H1 (cell line): ENCODE data around the gene HMGCLL1. TPM values are rescaled to one million over a fixed set of nuclear protein-coding genes. Genes with fewer than 3 reads are reported as not detected.

Source experiments
- CTCF ChIA-PET: fragments of 300-600 bp; sonication (Branson Sonifier 250); formaldehyde crosslinking; loops from one replicate; lab custom pipeline; 2021; ENCODE audit not compliant: partially characterized antibody; lab: Charles Lee
- POLR2A ChIA-PET: fragments of 300-600 bp; sonication (Branson Sonifier 250); formaldehyde crosslinking; loops from one replicate; lab custom pipeline; 2021; ENCODE audit warnings: inconsistent platforms; ENCODE audit not compliant: partially characterized antibody; lab: Charles Lee
- DNase-seq, 2 experiments: peaks; one replicate each; pipeline versions ENCODE4 v3.0.0 to v3.0.0-alpha.2; 2010 to 2022; ENCODE audit warnings: low spot score in 2 of 2, low read depth in 1 of 2, mixed read lengths in 1 of 2
- FAIRE-seq: peaks from 2 replicates; lab custom pipeline; 2011; peaks lifted over from hg19 to GRCh38; lab: Jason Lieb, UNC
- H2AFZ ChIP-seq: 2 replicates; pipeline ENCODE4 v1.8.1; 2012; ENCODE audit warnings: low read length, inconsistent platforms
- H2AK5ac ChIP-seq: 2 replicates; pipeline ENCODE4 v1.6.1; 2013; ENCODE audit warnings: low read depth, low read length
- H2BK120ac ChIP-seq: replicated peaks from 2 replicates; pipeline ENCODE3; 2013; ENCODE audit warnings: low read depth, low read length, inconsistent platforms
- H2BK12ac ChIP-seq: 2 replicates; pipeline ENCODE4 v1.6.1; 2013; ENCODE audit warnings: low read depth, low read length
- H2BK15ac ChIP-seq: 2 replicates; pipeline ENCODE4 v1.6.1; 2013; ENCODE audit warnings: low read length
- H2BK20ac ChIP-seq: 2 replicates; pipeline ENCODE4 v1.6.1; 2013; ENCODE audit warnings: low read length
- H2BK5ac ChIP-seq: 2 replicates; pipeline ENCODE4 v1.6.1; 2013; ENCODE audit warnings: low read depth, low read length
- H3K14ac ChIP-seq: 2 replicates; pipeline ENCODE4 v1.6.1; 2013; ENCODE audit warnings: inconsistent platforms; ENCODE audit not compliant: insufficient read length
- H3K18ac ChIP-seq: 2 replicates; pipeline ENCODE4 v1.6.1; 2013; ENCODE audit warnings: low read length; ENCODE audit errors: extremely low read depth
- H3K23ac ChIP-seq: 2 replicates; pipeline ENCODE4 v1.6.1; 2013; ENCODE audit warnings: inconsistent platforms; ENCODE audit not compliant: insufficient read length
- H3K23me2 ChIP-seq: 2 replicates; pipeline ENCODE4 v1.6.1; 2013; ENCODE audit warnings: low read depth, low read length
- H3K27ac ChIP-seq: 2 replicates; pipeline ENCODE4 v1.6.1; 2011; ENCODE audit warnings: low read depth, low read length, inconsistent platforms
- H3K27me3 ChIP-seq, 4 experiments: replicated peaks in 1 of 4; 1 replicate in 1 of 4; 2 replicates in 3 of 4; pipeline versions ENCODE4 v1.6.1 to v1.8.1; 2011 to 2013; ENCODE audit warnings: low read length in 3 of 4, mild to moderate bottlenecking in 3 of 4, inconsistent platforms in 2 of 4, mixed read lengths in 2 of 4, moderate library complexity in 1 of 4; ENCODE audit not compliant: control insufficient read depth in 3 of 4, insufficient read depth in 3 of 4; ENCODE audit errors: extremely low read depth in 1 of 4
- H3K36me3 ChIP-seq, 4 experiments: 2 replicates each; pipeline versions ENCODE4 v1.6.1 to v1.8.1; 2011 to 2013; ENCODE audit warnings: mild to moderate bottlenecking in 4 of 4, low read length in 3 of 4, moderate library complexity in 2 of 4, control low read depth in 1 of 4, inconsistent platforms in 1 of 4; ENCODE audit not compliant: insufficient read depth in 4 of 4, control insufficient read depth in 2 of 4
- H3K4ac ChIP-seq: replicated peaks from 2 replicates; pipeline ENCODE3; 2013; ENCODE audit warnings: low read length, low read depth, mixed read lengths, inconsistent platforms; ENCODE audit not compliant: insufficient read length
- H3K4me1 ChIP-seq, 4 experiments: replicated peaks in 1 of 4; 1 replicate in 1 of 4; 2 replicates in 3 of 4; pipeline versions ENCODE4 v1.6.1 to v1.8.1; 2011 to 2013; ENCODE audit warnings: low read length in 3 of 4, inconsistent platforms in 2 of 4, mixed read lengths in 1 of 4; ENCODE audit not compliant: insufficient read depth in 4 of 4, control insufficient read depth in 3 of 4
- H3K4me2 ChIP-seq, 2 experiments: 2 replicates each; pipeline versions ENCODE4 v1.6.1 to v1.8.1; 2011 to 2013; ENCODE audit warnings: low read depth in 2 of 2, low read length in 2 of 2, control low read depth in 1 of 2, inconsistent platforms in 1 of 2, mild to moderate bottlenecking in 1 of 2; ENCODE audit not compliant: insufficient read depth in 1 of 2
- H3K4me3 ChIP-seq, 4 experiments: fragments of 200-600, 300-600 bp in 1 of 4; sonication (generic), shearing (Covaris generic), sonication (Bioruptor Twin) in 1 of 4; 2 replicates each; pipeline versions ENCODE4 v1.5.1 to v1.8.1; 2011 to 2016; ENCODE audit warnings: low read length in 4 of 4, low read depth in 3 of 4, control low read depth in 2 of 4, inconsistent platforms in 2 of 4, mild to moderate bottlenecking in 2 of 4, mixed read lengths in 1 of 4, moderate library complexity in 1 of 4; ENCODE audit not compliant: insufficient read depth in 2 of 4; ENCODE audit errors: extremely low read depth in 1 of 4
- H3K56ac ChIP-seq: replicated peaks from 2 replicates; pipeline ENCODE3; 2013; ENCODE audit warnings: low read depth, mild to moderate bottlenecking, mixed read lengths, low read length, inconsistent platforms; ENCODE audit not compliant: insufficient read length
- H3K79me1 ChIP-seq: 2 replicates; pipeline ENCODE4 v1.6.1; 2013; ENCODE audit warnings: low read depth, low read length, control low read depth
- H3K79me2 ChIP-seq, 2 experiments: 2 replicates each; pipeline versions ENCODE4 v1.6.1 to v1.8.1; 2012 to 2013; ENCODE audit warnings: low read length in 2 of 2, mild to moderate bottlenecking in 2 of 2, inconsistent platforms in 1 of 2; ENCODE audit not compliant: insufficient read depth in 2 of 2, control insufficient read depth in 1 of 2
- H3K9ac ChIP-seq, 4 experiments: replicated peaks in 1 of 4; 1 replicate in 1 of 4; 2 replicates in 3 of 4; pipeline versions ENCODE4 v1.6.1 to v1.8.1; 2011 to 2013; ENCODE audit warnings: low read depth in 3 of 4, low read length in 3 of 4, control low read depth in 2 of 4, mild to moderate bottlenecking in 2 of 4, moderate library complexity in 2 of 4, inconsistent platforms in 1 of 4; ENCODE audit errors: extremely low read depth in 1 of 4
- H3K9me3 ChIP-seq, 2 experiments: 2 replicates each; pipeline versions ENCODE4 v1.6.1 to v1.8.1; 2012 to 2013; ENCODE audit warnings: mild to moderate bottlenecking in 2 of 2, moderate library complexity in 2 of 2, control low read depth in 1 of 2, inconsistent platforms in 1 of 2, low read depth in 1 of 2, low read length in 1 of 2, mixed read lengths in 1 of 2; ENCODE audit not compliant: insufficient read depth in 2 of 2
- H4K20me1 ChIP-seq, 2 experiments: replicated peaks in 1 of 2; 2 replicates each; pipeline versions ENCODE3 to v1.8.1; 2011 to 2013; ENCODE audit warnings: inconsistent platforms in 2 of 2, low read length in 2 of 2, mild to moderate bottlenecking in 1 of 2; ENCODE audit not compliant: insufficient read depth in 2 of 2, control insufficient read depth in 1 of 2
- H4K5ac ChIP-seq: 2 replicates; pipeline ENCODE4 v1.6.1; 2013; ENCODE audit warnings: low read length, low read depth, mixed read lengths, inconsistent platforms; ENCODE audit not compliant: insufficient read length
- H4K8ac ChIP-seq: 2 replicates; pipeline ENCODE4 v1.8.0; 2013; ENCODE audit warnings: mild to moderate bottlenecking, moderate library complexity, low read length, inconsistent platforms; ENCODE audit not compliant: insufficient read depth; ENCODE audit errors: extremely low read depth
- H4K91ac ChIP-seq: replicated peaks from 2 replicates; pipeline ENCODE3; 2013; ENCODE audit warnings: low read length, mixed read lengths, inconsistent platforms; ENCODE audit not compliant: insufficient read length
- CHD2 ChIP-seq: IDR thresholded peaks from 2 replicates; pipeline ENCODE4 v1.6.1; 2012; ENCODE audit warnings: low read length, improper control_type of control experiment
- EZH2 ChIP-seq: fragments of 200-600 bp; sonication (generic); IDR thresholded peaks from 2 replicates; pipeline ENCODE4 v1.7.1; 2012; ENCODE audit warnings: low read depth, mild to moderate bottlenecking, moderate library complexity, low read length, inconsistent platforms; ENCODE audit not compliant: severe bottlenecking
- JUN ChIP-seq: IDR thresholded peaks from 2 replicates; pipeline ENCODE4 v1.6.1; 2011; ENCODE audit warnings: low read depth, mild to moderate bottlenecking, improper control_type of control experiment, low read length
- KDM4A ChIP-seq: IDR thresholded peaks from one replicate; pipeline ENCODE4 v1.7.1; 2012; ENCODE audit warnings: low read depth, mild to moderate bottlenecking, moderate library complexity, low read length, inconsistent platforms; ENCODE audit not compliant: severe bottlenecking
- WGBS, 2 experiments: shearing (Covaris generic) in 1 of 2; methylation state at CpG; one replicate each; pipeline versions ENCODE4 v1.1.6 to v1.1.7; 2013 to 2015; ENCODE audit warnings: low lambda C conversion rate in 2 of 2, mixed read lengths in 2 of 2, inconsistent platforms in 1 of 2, low coverage in 1 of 2, missing lambda C conversion rate in 1 of 2; ENCODE audit not compliant: insufficient replicate concordance in 2 of 2, insufficient coverage in 1 of 2, insufficient read length in 1 of 2; ENCODE audit errors: extremely low coverage in 1 of 2, missing lambda C conversion rate in 1 of 2; 5-methylcytosine and 5-hydroxymethylcytosine counted together
- polyA plus RNA-seq, 7 experiments: library from polyadenylated mRNA; depleted of rRNA in 3 of 7; stranded (reverse) in 5 of 7; unstranded in 2 of 7; fragments of >200 nt in 5 of 7; fragments of 200-250 nt in 2 of 7; gene quantifications; 1 replicate in 5 of 7; 2 replicates in 1 of 7; 4 replicates in 1 of 7; pipeline versions ENCODE4 v1.2.1 to v1.2.3, GENCODE V29; 2011 to 2013; ENCODE audit warnings: missing spikeins in 2 of 7, mixed read lengths in 2 of 7
- total RNA-seq: library from RNA; stranded (reverse); fragmentation: NEBNext Ultra II Directional; extraction: Animal tissue kit (Norgen Biotek cat#: 25700); gene quantifications from 2 replicates; pipeline ENCODE4 v1.2.1, GENCODE V29; 2021

The HMGCLL1 gene
- total and polyA plus RNA-seq, 2 of the 8 experiments (the other 6 are each of a cell fraction or from before 2014, with no cell fraction given), result 0.06 to 0.41 TPM

DNA sequence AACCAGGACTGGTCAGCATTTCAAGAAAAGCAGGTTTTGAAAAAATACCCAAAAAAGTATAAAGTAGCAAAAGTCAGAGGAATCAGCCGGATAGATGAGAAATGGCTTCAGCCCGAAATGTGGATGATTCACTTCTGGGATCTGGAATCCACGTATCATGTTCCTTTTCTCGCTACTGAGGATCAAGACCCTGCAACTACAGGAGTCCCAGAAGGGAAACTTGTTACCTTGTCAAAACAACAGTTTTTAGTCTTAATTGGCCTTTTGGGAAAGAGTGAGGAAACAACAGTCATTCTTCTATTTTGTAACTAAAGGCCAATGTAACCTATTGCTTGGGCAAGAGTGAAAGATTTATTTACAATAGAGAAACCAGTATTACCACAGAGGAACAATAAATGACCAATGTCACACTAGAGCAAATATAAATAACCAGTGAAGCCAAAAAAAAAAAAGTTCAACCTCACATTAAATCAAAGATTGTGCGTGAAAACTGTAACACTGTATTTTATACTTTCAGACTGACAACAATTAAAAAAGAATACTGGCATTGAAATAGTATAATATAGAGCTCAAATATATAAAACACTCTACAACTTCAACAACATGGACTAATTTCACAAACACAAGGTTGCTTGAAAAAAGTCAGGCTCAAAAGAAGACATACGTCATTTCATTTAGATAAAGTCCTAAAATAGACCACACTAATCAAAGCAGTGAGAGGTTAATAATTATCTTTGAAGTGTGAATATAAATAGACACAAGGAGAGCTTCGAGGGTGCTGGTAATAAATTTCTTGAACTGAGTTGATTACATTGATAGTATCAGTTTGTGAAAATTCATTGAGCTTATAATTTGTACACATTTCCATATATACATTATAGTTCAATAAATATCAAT, 135.5 kb downstream of the HMGCLL1 start:
- POLR2A ChIA-PET, result no interaction called here
- H2BK120ac ChIP-seq, result no peak overlapping the region

More for the DNA sequence above, 135.5 kb downstream of the HMGCLL1 start:
- no peak overlapping the region for H3K4ac ChIP-seq
- H3K27me3 ChIP-seq, result no peaks in the 10 kb centered on the region
- H3K23me2 ChIP-seq, result no peaks in the 10 kb centered on the region
- H2AFZ ChIP-seq, result no peak overlapping the region
- H3K4me3 ChIP-seq, result no peak overlapping the region
- TF ChIP-seq EZH2, result no peak
- TF ChIP-seq CHD2, result no peak
- no peak for TF ChIP-seq JUN
- no peak for TF ChIP-seq KDM4A
- TF ChIP-seq, all 59 proteins: peak for 0
- no peaks in the 10 kb centered on the region for H4K20me1 ChIP-seq
- no peak for DNase-seq
- H3K79me2 ChIP-seq, result no peaks in the 10 kb centered on the region
- H3K56ac ChIP-seq, result no peak overlapping the region
- no peak overlapping the region for H4K8ac ChIP-seq
- no peak overlapping the region for H3K14ac ChIP-seq
- H3K9ac ChIP-seq, result no peak overlapping the region; a peak in 1 of 7 replicates
- no peak overlapping the region for H2BK20ac ChIP-seq
- FAIRE-seq, result no peak
- no peaks in the 10 kb centered on the region for H3K4me1 ChIP-seq
- CTCF ChIA-PET, result interaction anchor here (0.6 to 6.3 kb wide), 7 partner anchors 9 to 847 kb away, joined by 3 to 36 read pairs (median 4); no protein-coding TSS in a partner anchor
- no peak overlapping the region for H2BK15ac ChIP-seq
- H3K36me3 ChIP-seq, result no peaks in the 10 kb centered on the region
- 96% methylated on average over 7 of the region's 7 CpGs; no CpG with 5 or more reads in 1 of the 2 experiments for WGBS, 2 experiments
- H4K5ac ChIP-seq, result no peak overlapping the region
- no peak overlapping the region for H3K18ac ChIP-seq
- no peak overlapping the region for H2BK12ac ChIP-seq
- no peak overlapping the region for H2BK5ac ChIP-seq
- no peak overlapping the region for H3K4me2 ChIP-seq
- H3K79me1 ChIP-seq, result no peaks in the 10 kb centered on the region
- H4K91ac ChIP-seq, result no peak overlapping the region
- H2AK5ac ChIP-seq, result no peak overlapping the region
- no peaks in the 10 kb centered on the region for H3K9me3 ChIP-seq
- H3K27ac ChIP-seq, result no peak overlapping the region
- no peak overlapping the region for H3K23ac ChIP-seq
